Measurements from ENCODE around the gene PTPRZ1. TPM values are rescaled to one million over a fixed set of nuclear protein-coding genes. Genes with fewer than 3 reads are reported as not detected.

The PTPRZ1 gene
- total RNA-seq, 1 donor from 2014 or later: 1.9 TPM

DNA sequence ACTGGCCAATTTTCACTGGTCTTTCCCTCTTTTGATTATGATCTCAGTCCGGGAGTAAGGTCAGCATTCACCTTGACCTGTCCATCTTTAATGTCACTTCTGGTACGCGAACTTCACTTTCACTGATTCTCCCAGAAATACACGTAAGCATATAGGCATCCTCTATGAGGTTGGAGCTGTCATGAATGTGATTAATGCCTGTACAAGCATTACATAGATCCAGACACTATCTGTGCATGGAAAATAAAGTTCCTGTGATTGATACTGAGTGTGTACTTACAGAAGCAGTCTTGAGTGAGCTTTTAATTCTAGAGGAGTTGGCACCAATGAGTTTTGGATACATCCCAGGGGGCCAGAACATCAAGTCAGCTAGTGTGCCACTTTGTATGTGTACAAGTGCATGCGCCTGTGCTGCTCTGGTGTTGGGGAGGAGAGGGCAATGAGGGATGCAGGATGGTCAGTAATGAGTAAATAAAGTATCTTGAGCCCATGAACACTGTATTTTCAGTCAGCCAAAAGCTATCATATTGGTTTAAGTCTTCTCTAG, 6.0 kb downstream of the PTPRZ1 start:
- H3K27me3 ChIP-seq (ENCODE audit: low read depth): peaks cover 9% of the 10 kb centered on the region
- no peak for ATAC-seq

DNA sequence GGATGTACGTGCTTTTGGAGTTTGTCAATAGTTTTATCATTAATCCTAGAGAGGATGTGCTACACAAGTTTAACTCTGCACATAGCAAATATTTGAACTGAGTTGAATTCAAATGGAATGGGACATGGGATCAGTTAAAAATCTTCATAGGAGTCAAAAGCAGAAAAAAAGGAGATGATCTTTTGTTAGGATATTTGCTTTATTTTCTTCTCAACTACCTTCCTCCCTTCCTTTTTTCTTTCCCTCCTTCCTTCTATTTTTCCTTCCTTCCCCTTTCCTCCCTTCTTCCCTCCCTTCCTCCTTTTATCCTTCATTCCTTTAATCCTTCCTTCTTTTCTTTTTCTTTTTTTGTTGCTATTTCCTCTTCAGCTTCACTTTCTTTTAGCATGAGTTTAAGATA, 6.6 kb downstream of the PTPRZ1 start:
- Histone ChIP-seq H3K4me3 (no peak overlapping the region), H3K27ac (no peak overlapping the region), H3K27me3 (ENCODE audit: low read depth) (peaks cover 4% of the 10 kb centered on the region), H3K9me3 (no peaks in the 10 kb centered on the region), H3K4me1 (no peaks in the 10 kb centered on the region), H3K36me3 (no peaks in the 10 kb centered on the region)
- TF ChIP-seq, protein P1, sequence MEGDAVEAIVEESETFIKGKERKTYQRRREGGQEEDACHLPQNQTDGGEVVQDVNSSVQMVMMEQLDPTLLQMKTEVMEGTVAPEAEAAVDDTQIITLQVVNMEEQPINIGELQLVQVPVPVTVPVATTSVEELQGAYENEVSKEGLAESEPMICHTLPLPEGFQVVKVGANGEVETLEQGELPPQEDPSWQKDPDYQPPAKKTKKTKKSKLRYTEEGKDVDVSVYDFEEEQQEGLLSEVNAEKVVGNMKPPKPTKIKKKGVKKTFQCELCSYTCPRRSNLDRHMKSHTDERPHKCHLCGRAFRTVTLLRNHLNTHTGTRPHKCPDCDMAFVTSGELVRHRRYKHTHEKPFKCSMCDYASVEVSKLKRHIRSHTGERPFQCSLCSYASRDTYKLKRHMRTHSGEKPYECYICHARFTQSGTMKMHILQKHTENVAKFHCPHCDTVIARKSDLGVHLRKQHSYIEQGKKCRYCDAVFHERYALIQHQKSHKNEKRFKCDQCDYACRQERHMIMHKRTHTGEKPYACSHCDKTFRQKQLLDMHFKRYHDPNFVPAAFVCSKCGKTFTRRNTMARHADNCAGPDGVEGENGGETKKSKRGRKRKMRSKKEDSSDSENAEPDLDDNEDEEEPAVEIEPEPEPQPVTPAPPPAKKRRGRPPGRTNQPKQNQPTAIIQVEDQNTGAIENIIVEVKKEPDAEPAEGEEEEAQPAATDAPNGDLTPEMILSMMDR (IDR thresholded peaks at IDR 0.05): no peak
- DNase-seq (no peak), ATAC-seq (no peak)
- intact Hi-C loops (cut with DNase I): no loop called here

More for the DNA sequence above, 6.0 kb downstream of the PTPRZ1 start:
- no peak for DNase-seq
- Histone ChIP-seq H3K36me3 (no peaks in the 10 kb centered on the region), H3K27ac (no peak overlapping the region), H3K9me3 (no peaks in the 10 kb centered on the region), H3K4me3 (no peak overlapping the region), H3K4me1 (no peaks in the 10 kb centered on the region)
- TF ChIP-seq, protein P1 (IDR thresholded peaks at IDR 0.05): no peak
- intact Hi-C loops (cut with DNase I): no loop called here

DNA sequence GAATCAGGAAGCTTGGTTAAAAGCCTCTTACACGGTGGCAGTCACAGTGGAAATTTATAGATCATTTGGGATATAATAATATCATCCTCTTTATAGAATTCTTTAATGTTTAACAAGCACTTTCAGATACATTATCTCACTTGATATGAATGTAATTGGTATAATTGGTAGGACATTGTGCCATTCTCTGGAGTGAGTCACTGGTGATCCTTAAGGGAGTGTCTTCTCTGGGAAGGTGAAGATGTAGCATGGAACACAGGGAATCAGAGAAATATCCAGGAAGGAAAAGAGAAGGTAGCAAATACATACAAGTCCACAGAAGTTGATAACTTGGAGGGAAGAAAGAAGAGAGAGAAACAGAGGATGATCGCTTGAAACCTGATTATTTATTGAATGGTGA, 9.8 kb downstream of the PTPRZ1 start:
- no peak overlapping the region for H3K27ac ChIP-seq
- no peaks in the 10 kb centered on the region for H3K9me3 ChIP-seq
- intact Hi-C loops (cut with DNase I): no loop called here
- no peaks in the 10 kb centered on the region for H3K36me3 ChIP-seq
- no peak for ATAC-seq
- no peak overlapping the region for H3K4me3 ChIP-seq
- no peaks in the 10 kb centered on the region for H3K4me1 ChIP-seq
- no peaks in the 10 kb centered on the region for H3K27me3 ChIP-seq (ENCODE audit: low read depth)
- no peak for DNase-seq
- TF ChIP-seq, protein P1 (IDR thresholded peaks at IDR 0.05): no peak

DNA sequence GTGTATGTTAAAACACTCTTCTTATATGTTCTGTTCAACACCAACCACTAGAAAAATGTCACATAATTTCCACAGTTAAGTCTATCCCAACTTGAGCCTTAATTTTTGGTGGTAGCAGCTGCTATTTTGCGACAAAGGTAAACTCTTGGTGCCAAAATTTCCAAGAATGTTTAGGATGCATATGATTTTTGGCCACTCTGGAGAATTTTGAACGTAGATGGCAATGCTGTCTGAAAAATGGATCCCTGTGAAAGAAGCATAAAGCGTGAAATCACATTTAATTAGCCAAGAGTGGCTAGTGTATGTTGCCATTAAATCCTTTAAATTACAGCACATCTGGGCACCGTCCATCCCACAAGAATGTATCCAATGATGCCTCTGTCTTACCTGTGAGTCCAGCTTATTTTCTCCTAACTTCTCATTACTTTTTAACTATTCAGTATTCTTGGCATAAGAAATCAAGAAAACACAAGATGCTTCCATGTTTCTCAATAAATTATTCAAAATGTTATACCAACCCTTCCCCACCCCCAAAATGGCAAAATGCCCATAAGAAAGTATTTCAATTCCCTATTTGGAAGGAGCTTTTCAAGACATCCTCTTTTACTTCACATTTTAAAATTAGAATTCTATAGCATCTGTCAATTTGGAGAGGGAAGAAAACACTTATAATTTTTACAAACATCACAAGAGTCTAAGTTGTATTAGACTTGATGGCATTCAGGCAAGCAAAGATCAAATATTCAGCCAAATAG, 12.4 kb downstream of the PTPRZ1 start:
- Histone ChIP-seq H3K4me1 (no peaks in the 10 kb centered on the region), H3K27ac (no peak overlapping the region), H3K27me3 (ENCODE audit: low read depth) (no peaks in the 10 kb centered on the region), H3K4me3 (no peak overlapping the region), H3K9me3 (no peaks in the 10 kb centered on the region), H3K36me3 (no peaks in the 10 kb centered on the region)
- ATAC-seq: no peak
- no peak for DNase-seq
- intact Hi-C loops (cut with DNase I): no loop called here
- TF ChIP-seq, protein P1 (IDR thresholded peaks at IDR 0.05): no peak

DNA sequence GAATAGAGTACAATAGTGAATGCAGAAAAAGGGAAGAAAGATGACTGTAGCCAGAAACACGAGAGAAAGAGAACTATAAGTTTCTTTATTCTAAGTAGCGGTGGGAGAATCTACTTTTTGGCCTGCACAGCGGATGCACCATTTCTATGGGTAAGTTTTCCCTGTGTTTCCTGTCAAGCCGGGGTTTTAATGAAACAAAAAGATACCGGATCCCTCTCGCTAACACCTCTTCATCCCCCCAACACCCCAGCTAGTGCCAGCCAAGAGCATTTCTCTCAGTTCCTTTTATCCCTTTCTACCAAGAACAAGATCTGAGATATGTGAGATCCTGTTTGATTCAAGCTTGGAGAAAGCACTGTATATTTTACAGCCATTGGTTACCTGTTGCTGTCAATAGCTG, 14.7 kb downstream of the PTPRZ1 start:
- Histone ChIP-seq H3K27me3 (ENCODE audit: low read depth) (no peaks in the 10 kb centered on the region), H3K9me3 (no peaks in the 10 kb centered on the region), H3K36me3 (no peaks in the 10 kb centered on the region), H3K27ac (no peak overlapping the region), H3K4me3 (no peak overlapping the region), H3K4me1 (no peaks in the 10 kb centered on the region)
- TF ChIP-seq, protein P1 (IDR thresholded peaks at IDR 0.05): no peak
- DNase-seq (no peak), ATAC-seq (no peak)
- intact Hi-C loops (cut with DNase I): no loop called here
